DND-41 (cell line): ENCODE measurements around the gene CARD9.

Experiments
- ATAC-seq: fragments of 200-7000 bp; cut with Tn5 transposase; 3 replicates; pipeline ENCODE4 v1.9.1; 2021; ENCODE audit warnings: low read depth; ENCODE audit not compliant: insufficient read depth
- DNase-seq: peaks from one replicate; pipeline ENCODE4 v3.0.0-alpha.2; 2020
- H2AFZ ChIP-seq: 2 replicates; pipeline ENCODE4 v1.6.0; 2012; ENCODE audit warnings: low read depth, low read length
- H3K27ac ChIP-seq: 2 replicates; pipeline ENCODE4 v1.5.1; 2012; ENCODE audit warnings: low read length, inconsistent platforms
- H3K27me3 ChIP-seq: fragments of 200-600 bp; sonication (generic); 2 replicates; pipeline ENCODE4 v1.6.0; 2012; ENCODE audit warnings: low read length, mild to moderate bottlenecking, inconsistent platforms; ENCODE audit not compliant: insufficient read depth, poor library complexity
- H3K36me3 ChIP-seq: 2 replicates; pipeline ENCODE4 v1.5.1; 2012; ENCODE audit warnings: low read length, inconsistent platforms; ENCODE audit not compliant: insufficient read depth
- H3K4me1 ChIP-seq: 2 replicates; pipeline ENCODE4 v1.5.1; 2012; ENCODE audit warnings: mild to moderate bottlenecking, low read length; ENCODE audit not compliant: insufficient read depth
- H3K4me2 ChIP-seq: 2 replicates; pipeline ENCODE4 v1.6.0; 2012; ENCODE audit warnings: mild to moderate bottlenecking, moderate library complexity, low read length, inconsistent platforms; ENCODE audit not compliant: insufficient read depth
- H3K4me3 ChIP-seq, 2 experiments: fragments of 200-600 bp in 1 of 2; shearing (Covaris generic) in 1 of 2; 2 replicates each; pipeline ENCODE4 v1.5.1; 2012 to 2016; ENCODE audit warnings: inconsistent platforms in 2 of 2, low read length in 2 of 2, mild to moderate bottlenecking in 2 of 2, low read depth in 1 of 2, moderate library complexity in 1 of 2
- H3K79me2 ChIP-seq: 2 replicates; pipeline ENCODE4 v1.6.0; 2012; ENCODE audit warnings: low read length, inconsistent platforms; ENCODE audit not compliant: insufficient read depth
- H3K9ac ChIP-seq: 2 replicates; pipeline ENCODE4 v1.6.0; 2012; ENCODE audit warnings: low read depth, mild to moderate bottlenecking, inconsistent platforms, low read length, moderate library complexity
- H3K9me3 ChIP-seq: 2 replicates; pipeline ENCODE4 v1.5.1; 2012; ENCODE audit warnings: low read length, moderate library complexity, mild to moderate bottlenecking, inconsistent platforms; ENCODE audit not compliant: insufficient read depth, severe bottlenecking
- H4K20me1 ChIP-seq: 2 replicates; pipeline ENCODE4 v1.6.0; 2012; ENCODE audit warnings: low read length; ENCODE audit not compliant: insufficient read depth
- CTCF ChIP-seq: IDR thresholded peaks from 2 replicates; pipeline ENCODE4 v1.5.1; 2012; ENCODE audit warnings: borderline replicate concordance, low read length, moderate library complexity, mild to moderate bottlenecking; ENCODE audit not compliant: poor library complexity, severe bottlenecking; ENCODE audit errors: extremely low read depth
- EZH2 ChIP-seq: IDR thresholded peaks from 3 replicates; pipeline ENCODE4 v1.6.1; 2012; ENCODE audit warnings: borderline replicate concordance, low read depth, mild to moderate bottlenecking, moderate library complexity, low read length, inconsistent platforms; ENCODE audit not compliant: severe bottlenecking

CARD9 gene

GRCh38 chr9:136405481-136405880 lies 32.0 kb upstream of the CARD9 start:
- Histone ChIP-seq H3K4me2 (no peak overlapping the region), H4K20me1 (peaks cover 3% of the 10 kb centered on the region; the same call in 1 of the 2 replicates), H3K36me3 (peaks cover 56% of the 10 kb centered on the region), H3K4me1 (peaks cover 23% of the 10 kb centered on the region), H3K9me3 (no peaks in the 10 kb centered on the region), H3K9ac (no peak overlapping the region), H2AFZ (no peak overlapping the region), H3K27me3 (no peaks in the 10 kb centered on the region), H3K4me3 (no peak overlapping the region), H3K79me2 (peaks cover 21% of the 10 kb centered on the region), H3K27ac (no peak overlapping the region)
- ATAC-seq = no peak
- no peak for DNase-seq
- TF ChIP-seq EZH2 (no peak), CTCF (no peak)

- Histone ChIP-seq H3K27me3 (no peaks in the 10 kb centered on the region), H3K4me1 (peaks cover 24% of the 10 kb centered on the region), H3K4me3 (no peak overlapping the region), H3K9ac (no peak overlapping the region), H3K79me2 (peaks cover 18% of the 10 kb centered on the region), H4K20me1 (peaks cover 3% of the 10 kb centered on the region; the same call in 1 of the 2 replicates), H2AFZ (no peak overlapping the region), H3K36me3 (peaks cover 56% of the 10 kb centered on the region), H3K27ac (no peak overlapping the region), H3K9me3 (no peaks in the 10 kb centered on the region), H3K4me2 (no peak overlapping the region)
- TF ChIP-seq EZH2 (no peak), CTCF (no peak)
- no peak for ATAC-seq
- DNase-seq = no peak
Measured at GRCh38 chr9:136404801-136405136, 31.3 kb upstream of the CARD9 start.

GRCh38 chr9:136403915-136404800 lies 30.7 kb upstream of the CARD9 start:
- Histone ChIP-seq H3K36me3 (peaks cover 56% of the 10 kb centered on the region), H3K9me3 (no peaks in the 10 kb centered on the region), H4K20me1 (peaks cover 8% of the 10 kb centered on the region; the same call in 1 of the 2 replicates), H3K27me3 (no peaks in the 10 kb centered on the region), H3K79me2 (peaks cover 19% of the 10 kb centered on the region), H3K4me1 (peaks cover 21% of the 10 kb centered on the region), H3K27ac (no peak overlapping the region; the same call in 1 of the 2 replicates), H3K9ac (no peak overlapping the region), H2AFZ (no peak overlapping the region), H3K4me3 (no peak overlapping the region), H3K4me2 (no peak overlapping the region)
- ATAC-seq = no peak
- DNase-seq = no peak
- TF ChIP-seq EZH2 (no peak), CTCF (no peak)
